Heart left ventricle (tissue), 13 donors: ENCODE results near the gene CMPK2.

Experiments
- POLR2A ChIP-seq, 2 donors: fragments of 450-650 bp; IDR thresholded peaks; one replicate each; pipeline ENCODE4 v1.6.1; 2017; ENCODE audit warnings: antibody characterized with exemption in 2 of 2, mild to moderate bottlenecking in 2 of 2, moderate library complexity in 2 of 2
- TF ChIP-seq, protein P1 (sequence below), 12 donors: fragments of 200-600 bp; sonication (generic) in 4 of 12; IDR thresholded peaks; one replicate each; pipeline versions ENCODE4 v1.5.0 to v1.8.0; 2018 to 2022; ENCODE audit warnings: antibody characterized with exemption in 12 of 12, mild to moderate bottlenecking in 5 of 12
- donor health status: ischemic (EF 13 %, LVEDD 7.1; RV severe dilation, severe dysfunction).
- donor health status: DM: no; HTN: yes; CAD: no.
- donor health status: DM: no; HTN: no; CAD: no.
- donor health status: ischemic (EF 25% LVEDD 6.9; RV normal size, moderate dysfunction).
- donor health status: ischemic (EF 25% LVEDD 5.7; RV mildly dilated, moderate dysfunction).
- donor health status: ischemic (EF 35%, LVEDD 5.7; RV mildly dilated, moderate dysfunction).
- donor health status: nonischemic (EF 11% LVEDD 7.7; RV severe dilation, severe dysfunction).
- donor health status: DM: yes; HTN: yes; CAD: no.
- donor health status: PGD.
- donor health status: ischemic (EF 29% LVEDD 5.4; RV normal size, mild dysfunction).
- donor health status: nonischemic (EF 23%, LVEDD 6.1; RV moderate dilation, normal function).

- TF ChIP-seq, protein P1, sequence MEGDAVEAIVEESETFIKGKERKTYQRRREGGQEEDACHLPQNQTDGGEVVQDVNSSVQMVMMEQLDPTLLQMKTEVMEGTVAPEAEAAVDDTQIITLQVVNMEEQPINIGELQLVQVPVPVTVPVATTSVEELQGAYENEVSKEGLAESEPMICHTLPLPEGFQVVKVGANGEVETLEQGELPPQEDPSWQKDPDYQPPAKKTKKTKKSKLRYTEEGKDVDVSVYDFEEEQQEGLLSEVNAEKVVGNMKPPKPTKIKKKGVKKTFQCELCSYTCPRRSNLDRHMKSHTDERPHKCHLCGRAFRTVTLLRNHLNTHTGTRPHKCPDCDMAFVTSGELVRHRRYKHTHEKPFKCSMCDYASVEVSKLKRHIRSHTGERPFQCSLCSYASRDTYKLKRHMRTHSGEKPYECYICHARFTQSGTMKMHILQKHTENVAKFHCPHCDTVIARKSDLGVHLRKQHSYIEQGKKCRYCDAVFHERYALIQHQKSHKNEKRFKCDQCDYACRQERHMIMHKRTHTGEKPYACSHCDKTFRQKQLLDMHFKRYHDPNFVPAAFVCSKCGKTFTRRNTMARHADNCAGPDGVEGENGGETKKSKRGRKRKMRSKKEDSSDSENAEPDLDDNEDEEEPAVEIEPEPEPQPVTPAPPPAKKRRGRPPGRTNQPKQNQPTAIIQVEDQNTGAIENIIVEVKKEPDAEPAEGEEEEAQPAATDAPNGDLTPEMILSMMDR (IDR thresholded peaks at IDR 0.05), result no peak
- TF ChIP-seq POLR2A (IDR thresholded peaks at IDR 0.05), result no peak
These were observed 9.2 kb downstream of the CMPK2 start for GRCh38 chr2:6856548-6856920.
